BE2C (cell line): ENCODE measurements around the gene HMGCS1.
"Not testable (repeated sequence)": the region's sequence is repeated elsewhere in the genome, so short reads cannot be mapped to it uniquely, and the experiment has no call there.

Source experiments
- DNase-seq: peaks from one replicate; pipeline ENCODE4 v3.0.0-alpha.2; 2020
- H3K27me3 ChIP-seq: fragments of 250-450 bp; sonication (Bioruptor Pico); 2 replicates; pipeline ENCODE4 v1.5.1; 2020; ENCODE audit warnings: mild to moderate bottlenecking
- H3K36me3 ChIP-seq: fragments of 250-450 bp; sonication (Bioruptor Pico); 2 replicates; pipeline ENCODE4 v1.5.1; 2020; ENCODE audit warnings: mild to moderate bottlenecking
- H3K4me1 ChIP-seq: fragments of 250-450 bp; sonication (Bioruptor Pico); 2 replicates; pipeline ENCODE4 v1.5.1; 2020
- H3K4me3 ChIP-seq: 2 replicates; pipeline ENCODE4 v1.5.1; 2011; ENCODE audit warnings: low read depth, low read length
- H3K9me3 ChIP-seq: fragments of 250-450 bp; sonication (Bioruptor Pico); 2 replicates; pipeline ENCODE4 v1.5.1; 2020
- CTCF ChIP-seq: IDR thresholded peaks from 2 replicates; pipeline ENCODE4 v1.5.1; 2012; ENCODE audit warnings: mild to moderate bottlenecking, low read depth, low read length

The HMGCS1 gene

GRCh38 chr5:43309637-43310036 is 3.6 kb downstream of the HMGCS1 start:
- H3K36me3 ChIP-seq = peaks cover 3% of the 10 kb centered on the region

DNA sequence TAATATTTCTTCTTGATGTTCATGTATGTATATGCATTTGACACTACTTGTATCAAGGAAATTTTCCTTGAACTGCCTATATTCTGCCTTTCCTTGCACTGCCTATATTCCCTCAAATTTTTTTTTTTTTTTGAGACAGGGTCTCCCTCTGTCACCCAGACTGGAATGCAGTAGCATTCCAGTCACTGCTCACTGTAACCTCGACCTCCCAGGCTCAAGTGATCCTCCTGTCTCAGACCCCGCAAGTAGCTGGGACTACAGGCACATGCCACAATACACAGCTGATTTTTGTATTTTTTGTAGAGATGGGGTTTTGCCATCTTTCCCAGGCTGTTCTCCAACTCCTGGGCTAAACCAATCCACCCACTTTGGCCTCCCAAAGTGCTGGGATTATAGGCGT is 4.1 kb downstream of the HMGCS1 start:
- no peaks in the 10 kb centered on the region for H3K27me3 ChIP-seq
- peaks cover 3% of the 10 kb centered on the region for H3K36me3 ChIP-seq
- no peak for TF ChIP-seq CTCF
- peaks cover 23% of the 10 kb centered on the region for H3K4me1 ChIP-seq
- no peak overlapping the region; the same call in 1 of the 2 replicates for H3K4me3 ChIP-seq
- DNase-seq = no peak
- no peaks in the 10 kb centered on the region for H3K9me3 ChIP-seq

More at GRCh38 chr5:43309637-43310036, 3.6 kb downstream of the HMGCS1 start:
- Histone ChIP-seq H3K4me1 (peaks cover 28% of the 10 kb centered on the region), H3K9me3 (no peaks in the 10 kb centered on the region), H3K27me3 (no peaks in the 10 kb centered on the region), H3K4me3 (peak overlapping the region; percentile 25; the same call in 1 of the 2 replicates)
- TF ChIP-seq CTCF = no peak
- no peak for DNase-seq

DNA sequence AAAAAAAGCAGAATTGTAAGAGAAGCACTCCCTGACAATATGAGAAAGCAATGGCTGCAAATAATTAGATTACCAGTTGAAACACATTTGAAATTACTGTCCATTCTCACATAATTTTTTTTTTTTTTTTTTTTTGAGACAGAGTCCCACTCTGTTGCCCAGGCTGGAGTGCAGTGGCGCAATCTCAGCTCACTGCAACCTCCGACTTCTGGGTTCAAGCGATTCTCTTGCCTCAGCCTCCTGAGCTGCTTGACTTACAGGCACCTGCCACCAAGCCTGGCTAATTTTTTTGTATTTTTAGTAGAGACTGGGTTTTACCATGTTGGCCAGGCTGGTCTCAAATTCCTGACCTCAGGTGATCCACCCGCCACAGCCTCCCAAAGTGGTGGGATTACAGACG is 6.3 kb downstream of the HMGCS1 start:
- peaks cover 12% of the 10 kb centered on the region for H3K36me3 ChIP-seq
- H3K9me3 ChIP-seq, H3K27me3 ChIP-seq, H3K4me3 ChIP-seq, DNase-seq: not testable (repeated sequence)
- H3K4me1 ChIP-seq = peaks cover 31% of the 10 kb centered on the region

GRCh38 chr5:43305948-43306565 is 7.2 kb downstream of the HMGCS1 start:
- Histone ChIP-seq H3K9me3 (no peaks in the 10 kb centered on the region), H3K4me3 (no peak overlapping the region), H3K36me3 (peaks cover 12% of the 10 kb centered on the region), H3K4me1 (peaks cover 35% of the 10 kb centered on the region), H3K27me3 (no peaks in the 10 kb centered on the region)
- DNase-seq = no peak
- peak; percentile 81 for TF ChIP-seq CTCF

DNA sequence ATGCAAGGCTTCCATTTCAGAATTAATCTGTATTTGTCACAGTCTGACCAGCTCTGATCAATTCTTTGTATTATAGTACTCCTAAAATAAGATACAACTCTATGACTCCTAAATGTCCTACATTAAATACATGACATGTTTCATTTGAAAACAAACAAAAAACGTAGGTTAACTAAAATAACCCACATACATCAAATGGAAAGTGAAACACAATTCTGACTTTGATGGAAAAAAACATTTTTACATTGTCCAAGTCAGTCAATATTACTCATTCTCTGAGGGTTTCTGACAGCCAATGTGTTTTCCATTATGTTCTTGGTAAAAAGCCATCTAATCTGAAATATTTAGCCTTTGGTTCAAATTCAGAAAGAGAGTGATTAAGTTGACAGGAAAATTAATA is 8.7 kb downstream of the HMGCS1 start:
- TF ChIP-seq CTCF = no peak
- DNase-seq = no peak
- no peak overlapping the region for H3K4me3 ChIP-seq
- no peaks in the 10 kb centered on the region for H3K9me3 ChIP-seq
- H3K4me1 ChIP-seq = peaks cover 35% of the 10 kb centered on the region
- H3K27me3 ChIP-seq = no peaks in the 10 kb centered on the region
- H3K36me3 ChIP-seq = peaks cover 19% of the 10 kb centered on the region

- no peak for DNase-seq
- Histone ChIP-seq H3K4me3 (no peak overlapping the region), H3K27me3 (no peaks in the 10 kb centered on the region), H3K36me3 (peaks cover 20% of the 10 kb centered on the region), H3K9me3 (no peaks in the 10 kb centered on the region), H3K4me1 (peaks cover 36% of the 10 kb centered on the region)
- no peak for TF ChIP-seq CTCF
Observed at GRCh38 chr5:43303242-43303641, 10.0 kb downstream of the HMGCS1 start.
